HG03354 (cell line): ENCODE results near the gene CAPRIN2.

Experiments
- ATAC-seq: cut with Tn5 transposase; IDR thresholded peaks from one replicate; pipeline ENCODE4 v1.9.1; 2021; ENCODE audit warnings: mild to moderate bottlenecking; ENCODE audit not compliant: unreplicated experiment, poor library complexity, severe bottlenecking

CAPRIN2 gene

DNA sequence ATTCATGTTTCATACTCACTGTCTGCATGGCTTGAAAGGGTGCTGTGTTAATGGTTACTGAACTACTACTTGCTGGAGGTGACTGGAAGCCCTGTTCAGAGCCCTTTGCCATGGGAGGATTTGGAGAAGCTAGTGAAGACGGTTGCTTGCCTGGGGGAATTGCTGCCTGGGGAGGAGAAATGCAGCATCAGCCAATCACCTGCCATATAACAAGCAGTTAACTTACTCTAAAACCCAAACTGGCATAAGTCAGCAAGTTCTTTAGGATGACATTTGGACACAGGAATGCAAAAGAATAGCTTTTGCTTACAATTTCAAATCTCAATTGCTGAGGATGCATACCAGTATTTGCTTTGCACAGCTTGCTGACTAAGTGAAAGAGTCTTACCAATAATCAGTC, 35.7 kb downstream of the CAPRIN2 start:
- ATAC-seq: no peak

DNA sequence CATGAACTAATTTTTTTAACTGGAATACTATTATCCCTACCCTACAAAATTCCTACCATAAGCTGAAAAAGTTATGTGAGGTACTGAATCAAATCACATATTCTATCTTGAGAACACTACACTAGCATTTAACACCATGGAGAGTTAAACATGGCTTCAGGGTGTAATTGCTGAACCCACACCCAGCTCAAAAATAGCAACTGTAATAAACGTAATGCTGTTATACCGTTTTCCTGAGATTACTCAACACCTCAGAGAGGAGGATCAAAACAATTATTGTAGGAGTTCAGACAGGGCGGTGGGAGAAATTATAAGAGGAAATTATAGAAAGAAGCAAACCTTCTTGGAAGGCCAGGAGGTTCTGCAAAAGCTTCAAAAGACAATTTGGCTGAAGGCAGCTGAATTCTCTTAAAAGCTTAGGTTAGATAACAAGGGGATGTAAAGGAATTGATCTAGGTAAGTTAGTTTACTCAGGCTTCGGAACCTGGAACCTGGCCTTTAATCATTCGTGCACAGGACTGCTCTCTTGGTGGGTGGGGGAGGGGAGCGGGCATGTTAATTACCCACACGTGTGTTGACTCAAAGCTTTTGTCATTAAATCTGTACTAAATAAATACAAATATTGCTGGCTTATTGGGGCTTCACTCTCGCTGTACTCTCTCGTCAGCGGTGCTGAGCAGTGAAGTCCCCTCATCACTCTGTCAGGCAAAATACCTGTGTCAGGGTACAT, 47.0 kb downstream of the CAPRIN2 start:
- no peak for ATAC-seq

DNA sequence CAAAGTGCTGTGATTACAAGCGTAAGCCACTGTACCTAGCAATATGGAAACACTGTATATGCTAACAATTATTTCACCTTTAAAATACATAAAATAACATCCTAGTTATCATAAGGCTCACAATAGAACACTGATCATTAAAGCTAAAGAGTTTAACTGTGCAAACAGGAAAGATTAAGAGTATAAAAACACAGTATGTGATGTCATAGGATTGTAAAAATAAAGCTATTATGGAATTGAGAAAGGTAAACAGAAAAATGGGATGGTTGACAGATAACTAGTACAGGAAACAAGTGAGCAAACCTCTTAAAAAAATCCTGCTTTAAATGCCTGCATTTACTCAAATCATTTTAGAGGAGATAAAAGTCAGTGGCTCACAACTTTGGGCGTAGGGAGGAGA, 48.3 kb downstream of the CAPRIN2 start:
- no peak for ATAC-seq

DNA sequence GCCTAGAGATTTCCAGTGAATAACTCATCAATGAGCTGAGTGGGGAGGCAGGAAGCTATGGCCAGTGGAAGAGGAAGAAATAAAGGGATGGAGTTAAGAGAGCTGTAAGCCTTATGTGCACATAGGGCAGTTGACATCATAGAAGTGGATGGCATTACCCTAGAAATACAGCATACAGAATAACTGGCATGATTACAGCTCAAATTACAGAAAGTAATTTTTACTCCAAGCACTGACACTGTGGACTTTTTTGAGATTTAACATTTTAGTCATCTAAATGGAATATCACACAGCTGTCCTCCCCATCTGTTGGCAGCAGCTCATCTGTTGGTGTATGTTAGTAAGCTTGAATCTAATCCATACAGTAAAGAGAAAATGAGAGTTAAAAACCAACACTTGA, 53.7 kb downstream of the CAPRIN2 start:
- ATAC-seq: no peak

DNA sequence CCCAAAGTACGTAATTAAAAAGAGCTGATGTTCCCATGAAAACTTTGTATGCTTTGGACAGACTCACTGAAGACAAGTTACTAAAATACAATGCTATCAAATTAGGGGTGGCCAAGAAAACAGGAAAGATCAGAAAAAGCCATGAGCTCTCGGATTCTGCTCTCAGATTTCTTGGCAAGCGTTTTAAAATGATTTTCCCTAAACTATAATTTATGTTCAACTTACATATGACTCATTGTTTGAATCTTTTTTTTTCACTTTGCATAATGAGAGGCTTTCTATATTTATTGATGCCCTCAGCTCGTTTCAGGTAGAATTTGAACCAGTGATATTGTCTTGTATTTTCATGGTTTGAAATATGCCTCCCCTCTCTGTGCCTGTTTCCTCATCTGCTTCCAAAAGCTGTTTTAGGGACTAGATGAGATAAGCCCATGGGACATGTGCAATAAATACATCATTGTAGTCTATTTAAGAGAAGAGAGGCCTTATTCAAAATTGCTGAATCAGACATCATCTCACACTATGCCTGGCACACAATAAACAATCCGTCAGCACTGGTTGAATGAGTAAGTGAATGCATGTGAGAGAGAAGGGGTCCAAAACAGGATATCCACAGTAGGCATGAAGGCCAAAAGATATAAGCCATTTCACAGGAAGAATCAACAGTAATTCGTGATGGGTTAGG, 54.4 kb downstream of the CAPRIN2 start:
- no peak for ATAC-seq

DNA sequence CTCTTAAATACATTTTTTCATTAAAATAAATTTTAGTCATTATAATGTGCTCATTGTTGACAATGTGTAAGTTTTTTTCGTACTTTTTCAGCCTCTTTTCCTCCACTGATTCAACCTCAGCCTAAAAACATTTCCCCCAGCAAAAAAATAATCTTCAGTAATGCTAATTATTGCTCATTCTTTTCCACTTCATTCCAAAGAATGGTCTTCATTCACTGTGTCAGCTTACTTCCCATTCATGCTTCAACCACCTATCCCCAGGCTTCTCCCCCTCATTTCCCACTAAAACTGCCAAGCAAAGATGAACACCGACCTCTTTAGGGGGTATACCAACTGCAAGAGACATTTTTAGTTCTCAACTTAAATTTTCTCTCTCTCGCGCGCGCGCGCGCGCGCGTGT, 56.4 kb downstream of the CAPRIN2 start:
- no peak for ATAC-seq

DNA sequence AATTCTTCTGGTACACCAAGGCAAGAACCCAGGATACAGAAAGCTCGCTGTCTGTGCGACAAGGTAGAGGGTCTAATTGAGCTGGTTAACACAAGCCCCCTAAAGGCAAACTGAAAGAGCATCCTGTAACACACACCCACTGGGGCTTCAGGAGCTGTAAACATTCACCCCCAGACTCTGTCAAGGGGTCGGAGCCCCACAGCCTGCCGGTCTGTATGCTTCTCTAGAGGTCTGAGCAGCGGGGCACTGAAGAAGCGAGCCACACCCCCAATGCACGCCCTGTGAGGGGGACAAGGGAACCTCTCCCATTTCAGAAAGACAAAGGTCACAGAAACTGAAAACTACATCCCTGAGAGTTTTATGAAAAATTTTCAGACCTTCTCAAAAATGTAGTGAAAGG, 57.8 kb downstream of the CAPRIN2 start:
- no peak for ATAC-seq

DNA sequence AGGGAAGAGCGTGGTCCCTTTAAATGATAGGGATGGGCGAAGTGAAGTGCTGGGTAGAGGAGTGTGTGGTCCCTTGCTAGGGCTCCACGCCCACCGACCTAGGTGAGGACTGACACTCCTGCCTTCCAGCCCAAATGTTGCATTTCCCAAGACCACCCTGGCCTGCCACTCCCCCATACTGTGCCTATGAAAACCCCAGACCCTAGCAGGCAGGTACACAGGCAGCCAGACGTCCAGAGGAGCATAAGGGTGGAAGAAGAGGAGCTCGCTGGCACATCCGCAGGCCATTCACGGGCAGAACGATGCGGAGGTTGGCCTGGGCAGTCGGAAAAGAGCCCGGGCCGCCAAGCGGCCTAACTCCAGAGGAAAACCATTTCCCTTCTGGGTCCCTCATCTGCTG, 58.3 kb downstream of the CAPRIN2 start:
- no peak for ATAC-seq

DNA sequence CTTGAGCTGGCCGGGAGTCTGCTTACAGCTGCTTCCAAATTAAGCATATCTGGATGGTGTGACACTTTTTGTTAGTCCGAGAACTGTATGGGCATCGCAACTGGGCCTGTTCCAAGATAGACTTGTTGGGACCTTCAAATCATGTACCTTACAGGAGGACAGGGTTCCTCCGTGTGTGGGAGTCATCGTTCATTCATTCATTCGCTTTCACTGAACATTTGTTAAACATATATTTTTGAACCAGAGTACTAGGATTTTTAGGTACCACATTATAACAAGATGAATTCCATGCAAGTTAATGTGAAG, 58.7 kb downstream of the CAPRIN2 start:
- peak; percentile 39 for ATAC-seq

DNA sequence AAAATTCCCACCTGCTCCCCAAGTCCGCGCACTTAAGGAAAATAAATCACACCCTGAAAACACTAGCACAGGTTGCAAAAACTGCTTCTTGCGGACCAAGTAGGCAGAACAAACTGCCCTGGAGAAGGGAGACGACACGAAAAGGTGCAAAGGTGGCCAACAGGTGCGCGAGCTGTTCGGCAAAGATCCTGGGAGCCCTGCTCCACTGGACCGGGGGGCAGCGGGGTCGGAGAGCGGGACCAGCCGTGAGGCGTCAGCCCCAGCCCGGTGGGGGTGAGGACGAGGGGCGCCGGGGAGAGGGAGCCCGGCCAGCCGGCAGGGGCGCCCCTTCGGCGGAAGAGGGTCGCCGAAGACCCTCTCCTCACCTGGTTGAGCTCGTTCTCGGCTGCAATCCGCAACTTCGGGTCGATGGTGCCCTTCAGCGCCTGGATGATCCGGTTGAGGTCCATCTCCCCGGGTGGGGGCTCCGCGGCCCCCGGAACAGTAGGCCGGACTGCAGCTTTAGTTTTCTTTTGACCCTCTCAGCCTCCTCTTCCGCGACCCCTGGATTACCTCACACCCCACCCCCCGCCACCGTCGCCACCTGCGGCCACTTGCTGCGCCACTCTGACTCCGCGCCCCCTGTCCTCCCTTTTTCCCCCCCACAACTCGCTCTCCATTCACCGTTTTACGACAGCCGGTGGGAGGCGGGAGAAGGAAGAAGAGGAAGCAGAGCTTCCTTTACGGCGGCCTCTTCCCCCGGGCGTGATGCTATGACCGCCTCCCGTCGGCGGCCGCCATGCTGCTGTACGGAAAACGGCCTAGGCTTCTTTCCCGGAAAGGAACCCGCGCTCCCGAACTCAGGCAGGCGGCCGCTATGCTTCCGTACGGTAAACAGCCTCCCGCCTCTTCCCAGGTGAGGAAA, 59.3 kb downstream of the CAPRIN2 start, which contains the start of gene IPO8:
IPO8 (minus strand) TSS at position 671 of the 904 bp plus-strand sequence; CDS start at position 449, 222 bp downstream.
- ATAC-seq: peak; percentile 85

DNA sequence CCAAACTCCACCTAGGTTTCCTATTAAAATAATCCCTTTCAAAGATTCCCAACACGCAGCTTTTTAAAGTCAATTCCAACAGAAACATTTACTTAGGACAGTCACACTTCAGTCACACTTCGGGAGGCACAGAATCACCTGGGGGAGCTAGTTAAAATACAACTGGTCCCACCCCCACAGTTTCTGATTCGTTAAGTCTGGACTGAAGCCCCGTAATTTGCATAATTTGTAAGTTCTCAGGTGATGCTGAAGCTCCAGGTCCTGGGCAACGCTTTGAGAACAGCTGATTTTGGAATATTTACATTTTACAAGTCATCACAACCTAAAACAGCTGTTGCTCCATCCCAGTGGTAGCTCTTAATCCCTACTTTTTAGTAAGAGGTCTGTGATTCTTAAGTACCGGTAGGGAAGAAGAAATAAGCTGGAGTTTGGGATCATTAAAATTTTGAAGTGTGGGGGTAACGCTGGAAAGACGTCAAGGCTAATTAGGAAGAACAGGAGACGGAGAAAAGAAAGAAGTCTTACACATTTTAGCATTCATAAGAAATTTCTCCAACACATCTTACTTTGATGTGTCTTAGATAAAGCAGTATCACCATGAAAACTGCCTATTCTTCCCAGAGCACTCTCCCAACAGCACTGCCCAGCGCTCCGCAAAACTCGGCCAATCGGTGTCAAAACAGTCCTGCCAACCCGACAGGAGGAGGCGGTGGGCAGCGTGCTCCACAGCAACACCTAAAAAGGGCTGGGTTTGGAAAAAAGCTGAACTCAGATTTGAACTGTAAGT, 60.1 kb downstream of the CAPRIN2 start:
- ATAC-seq: peak; percentile 34

DNA sequence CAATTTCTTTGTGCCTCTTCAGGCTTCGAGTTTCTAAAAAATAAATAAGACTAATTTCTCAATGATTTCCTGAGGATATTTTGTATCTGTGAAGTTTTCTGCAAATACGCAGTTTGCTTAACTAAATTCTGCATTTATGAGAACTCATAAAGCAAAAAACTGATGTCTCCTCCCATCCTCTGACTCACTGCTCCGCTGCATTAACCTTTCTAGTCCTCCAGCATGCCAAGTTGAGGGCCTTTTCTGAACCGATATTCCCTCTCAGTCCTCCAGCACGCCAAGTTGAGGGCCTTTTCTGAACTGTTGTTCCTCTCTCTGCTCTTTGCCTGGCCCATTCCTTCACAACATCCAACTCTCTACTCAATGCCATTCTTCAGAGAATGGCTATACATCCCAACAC, 62.3 kb downstream of the CAPRIN2 start:
- ATAC-seq: no peak

DNA sequence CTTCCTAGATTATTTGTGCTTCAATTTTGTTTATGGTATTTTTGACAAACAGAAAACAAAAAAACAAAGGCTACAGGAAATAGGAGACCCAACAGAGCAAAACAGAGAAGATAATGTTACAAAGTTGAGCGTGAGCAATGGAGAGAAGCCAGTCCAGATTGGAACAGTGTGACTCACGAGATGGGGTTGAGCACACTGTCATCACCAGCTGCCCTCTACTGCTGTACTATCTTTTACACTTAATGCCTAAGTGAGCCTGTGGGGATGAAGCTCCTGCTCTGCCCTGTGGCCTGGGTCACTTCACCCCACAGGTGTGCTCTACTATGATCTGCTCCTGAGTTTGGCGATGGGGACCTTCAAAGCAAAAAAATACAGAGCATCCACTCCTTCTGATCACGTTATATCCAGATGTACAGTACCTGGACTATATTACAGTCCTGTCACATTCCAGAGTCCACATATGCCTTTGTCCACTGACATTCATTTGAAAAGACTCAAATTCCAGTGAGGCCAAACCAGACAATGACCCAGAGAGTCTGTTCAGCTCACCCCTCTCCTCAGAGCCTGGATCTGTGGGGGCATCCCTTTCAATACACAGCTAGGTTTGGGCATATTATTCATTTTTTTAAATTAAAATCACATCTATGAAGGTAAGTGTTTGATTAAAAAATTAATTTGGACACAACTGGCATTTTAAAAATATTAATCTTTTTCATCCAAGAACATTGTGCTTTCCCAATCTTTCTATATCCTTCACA, 63.5 kb downstream of the CAPRIN2 start:
- ATAC-seq: no peak

DNA sequence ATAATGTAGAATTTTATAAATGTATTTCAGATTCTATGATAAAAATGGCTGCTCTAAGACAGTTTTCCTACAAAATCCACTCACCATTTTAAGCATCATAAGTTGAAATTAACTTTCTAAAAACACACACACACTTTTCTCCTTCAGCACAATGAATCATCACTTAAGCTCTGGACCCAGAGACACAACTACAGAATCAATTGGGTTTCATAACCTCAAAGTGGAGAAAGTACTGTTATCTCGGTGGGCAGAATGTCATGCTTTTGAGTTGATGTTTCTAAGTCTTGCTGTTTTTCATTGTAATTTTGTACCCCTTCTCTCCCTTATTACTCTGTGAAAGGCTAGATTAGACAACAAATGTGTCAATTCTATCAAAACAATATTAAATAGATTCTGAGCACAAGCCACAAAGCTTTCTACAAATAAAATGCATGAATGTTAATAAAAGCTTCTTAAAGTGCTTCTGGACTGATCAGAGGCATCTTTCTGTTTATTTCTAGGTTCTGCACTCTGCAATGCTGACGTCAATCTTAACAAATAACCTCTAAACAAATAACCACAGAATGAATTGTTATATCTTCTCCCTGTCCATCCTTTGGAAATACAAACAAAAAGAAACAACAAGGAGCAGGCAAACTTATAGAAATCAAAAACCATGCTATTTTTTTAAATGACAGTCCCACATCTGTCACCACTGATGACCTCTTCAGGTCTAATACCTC, 67.3 kb downstream of the CAPRIN2 start:
- ATAC-seq: no peak

DNA sequence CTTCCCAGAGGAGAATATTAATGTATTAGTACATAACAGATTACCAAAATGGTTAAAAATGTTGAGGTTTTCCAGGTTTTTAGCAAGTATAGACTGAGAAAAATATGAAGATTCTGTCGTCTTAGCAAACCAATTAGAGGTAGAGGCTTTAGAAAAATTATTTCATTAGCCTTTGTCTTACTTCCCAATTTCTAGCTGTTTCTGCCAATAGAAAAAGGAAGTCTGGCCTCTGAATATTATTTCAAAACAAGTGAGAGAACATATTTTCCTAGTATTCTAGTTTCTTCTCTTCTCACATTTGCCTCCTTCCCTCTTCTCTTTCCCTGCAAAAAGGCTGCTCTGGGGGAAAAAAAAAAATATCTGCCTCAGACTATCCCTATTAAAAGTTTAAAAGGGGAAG, 75.5 kb downstream of the CAPRIN2 start:
- ATAC-seq: no peak

DNA sequence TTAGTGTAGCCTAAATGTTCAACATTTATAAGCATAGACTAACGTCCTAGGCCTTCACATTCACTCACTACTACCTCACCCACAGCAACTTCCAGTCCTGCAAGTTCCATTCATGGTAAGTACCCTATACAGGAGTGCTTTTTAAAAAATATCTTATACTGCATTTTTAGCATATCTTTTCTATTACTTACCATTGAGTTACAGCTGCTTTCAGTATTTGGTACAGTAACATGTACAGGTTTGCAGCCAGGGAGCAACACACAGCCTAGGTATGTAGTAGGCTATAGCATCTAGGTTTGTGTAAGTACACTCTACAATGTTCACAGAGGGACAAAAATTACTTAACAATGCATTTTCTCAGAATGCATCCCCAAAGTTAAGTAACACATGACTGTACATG, 76.5 kb downstream of the CAPRIN2 start:
- no peak for ATAC-seq

DNA sequence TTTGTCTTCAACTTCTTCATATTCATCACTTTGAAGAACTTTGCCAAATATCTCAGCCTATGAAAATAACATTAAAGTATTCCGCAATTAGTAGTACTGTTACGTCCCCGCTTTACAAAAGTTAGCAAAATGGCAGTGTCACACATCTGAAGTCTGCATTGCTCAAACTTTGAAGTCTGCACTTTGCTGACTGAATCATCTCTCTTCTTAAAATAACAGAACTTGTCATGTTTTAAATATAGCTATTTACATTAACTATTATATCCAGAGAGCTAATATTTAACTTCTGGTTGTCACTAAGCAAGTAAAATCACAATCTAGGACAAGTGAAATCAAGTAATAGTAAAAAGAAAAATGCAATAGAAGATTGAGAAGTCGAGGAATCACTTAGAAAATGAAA, 93.5 kb downstream of the CAPRIN2 start:
- peak; percentile 49 for ATAC-seq
